Spleen (tissue), 11 donors: Measurements from ENCODE around the gene CDIPT. TPM values are rescaled to one million over a fixed set of nuclear protein-coding genes. Genes with fewer than 3 reads are reported as not detected.

Experiments used
- DNase-seq: peaks from one replicate; pipeline ENCODE4 v3.0.0-alpha.2; 2020
- H3K27ac ChIP-seq, 8 donors: fragments of 200-600 bp; sonication (generic) in 7 of 8; 1 replicate in 4 of 8; 2 replicates in 4 of 8; pipeline versions ENCODE4 v1.5.0 to v1.8.0; 2016 to 2021; ENCODE audit warnings: inconsistent platforms in 4 of 8, mild to moderate bottlenecking in 4 of 8, moderate library complexity in 1 of 8
- H3K27me3 ChIP-seq, 7 donors: fragments of 200-600 bp; sonication (generic) in 6 of 7; replicated peaks in 1 of 7; 1 replicate in 4 of 7; 2 replicates in 3 of 7; pipeline versions ENCODE4 v1.5.0 to v1.8.0; 2016 to 2021; ENCODE audit warnings: inconsistent platforms in 3 of 7, mild to moderate bottlenecking in 1 of 7
- H3K36me3 ChIP-seq, 6 donors: fragments of 200-600 bp; sonication (generic) in 5 of 6; 1 replicate in 4 of 6; 2 replicates in 2 of 6; pipeline versions ENCODE4 v1.5.0 to v1.8.0; 2016 to 2021; ENCODE audit warnings: inconsistent platforms in 2 of 6
- H3K4me1 ChIP-seq, 6 donors: fragments of 200-600 bp; sonication (generic) in 5 of 6; 1 replicate in 3 of 6; 2 replicates in 3 of 6; pipeline versions ENCODE4 v1.5.0 to v1.8.0; 2016 to 2021; ENCODE audit warnings: inconsistent platforms in 3 of 6
- H3K4me3 ChIP-seq, 8 donors: fragments of 200-600 bp; sonication (generic) in 7 of 8; 1 replicate in 4 of 8; 2 replicates in 4 of 8; pipeline versions ENCODE4 v1.5.0 to v1.8.0; 2016 to 2021; ENCODE audit warnings: inconsistent platforms in 4 of 8, mild to moderate bottlenecking in 4 of 8, moderate library complexity in 2 of 8
- H3K9me3 ChIP-seq, 8 donors: fragments of 200-600 bp; sonication (generic) in 7 of 8; 1 replicate in 4 of 8; 2 replicates in 4 of 8; pipeline versions ENCODE4 v1.5.0 to v1.8.0; 2016 to 2021; ENCODE audit warnings: inconsistent platforms in 4 of 8
- CTCF ChIP-seq, 11 experiments: fragments of 200-600 bp in 7 of 11; fragments of 450-650 bp in 4 of 11; sonication (generic) in 4 of 11; IDR thresholded peaks in 8 of 11; conservative IDR thresholded peaks in 3 of 11; 1 replicate in 7 of 11; 2 replicates in 4 of 11; pipeline versions ENCODE4 v1.4.0 to v1.8.0; 2016 to 2021; ENCODE audit warnings: antibody characterized with exemption in 11 of 11, inconsistent platforms in 4 of 11, mild to moderate bottlenecking in 1 of 11
- POLR2A ChIP-seq, 3 donors: fragments of 450-650 bp; IDR thresholded peaks; one replicate each; pipeline ENCODE4 v1.5.1; 2017; ENCODE audit warnings: antibody characterized with exemption in 3 of 3, mild to moderate bottlenecking in 1 of 3
- POLR2AphosphoS5 ChIP-seq, 3 donors: sonication (generic); formaldehyde crosslinking; IDR thresholded peaks; one replicate each; pipeline ENCODE4 v1.5.1; 2017; ENCODE audit warnings: antibody characterized with exemption in 3 of 3
- whole genome bisulfite sequencing, 5 donors: extraction: QIAGEN DNeasy Blood & Tissue Kit in 3 of 5; methylation state at CpG; one replicate each; pipeline versions ENCODE4 v1.1.5 to v1.1.7; 2013 to 2018; 5-methylcytosine and 5-hydroxymethylcytosine counted together
- intact Hi-C: fragments of 100-400 bp; cut with DNase I; formaldehyde crosslinking; loops from one replicate; pipeline ENCODE4 v1.15.0; 2023; ENCODE audit warnings: low total_unique reads
- polyA plus RNA-seq, 3 donors: library from polyadenylated mRNA; stranded (reverse); fragments of 200-250 nt; gene quantifications; one replicate each; pipeline ENCODE4 v1.2.1, GENCODE V29; 2013
- total RNA-seq, 7 donors: library from RNA; depleted of rRNA in 3 of 7; stranded (reverse); fragments of >200 nt in 3 of 7; fragmentation: NEBNext Ultra II Directional in 4 of 7; extraction: Animal tissue kit (Norgen Biotek cat#: 25700) in 4 of 7; gene quantifications; one replicate each; pipeline versions ENCODE4 v1.1.0 to v1.2.1, GENCODE V29; 2016 to 2021
- donor health status: healthy with polysubstance abuse.
- donor health status: DM: no; HTN: no; CAD: no; lungs with moderate emphysema.
- donor health status: DM: no; HTN: no; CAD: no.
- donor health status: Bipolar disorder and iron deficiency.
- donor health status: healthy.
- donor health status: DM: no; HTN: no; CAD: no.
- donor health status: DM: yes; HTN: yes; CAD: no.

Gene CDIPT
- total and polyA plus RNA-seq, 10 donors, result 43.7 to 81.2 (median 65.5) TPM

GRCh38 chr16:29898135-29898803, 35.2 kb upstream of the CDIPT start:
- intact Hi-C loops, result loop anchor here (10.0 kb wide), 1 partner anchor 57 kb away; no protein-coding TSS in a partner anchor
- DNase-seq, result no peak
- no peaks in the 10 kb centered on the region for H3K9me3 ChIP-seq
- H3K4me3 ChIP-seq, result no peak overlapping the region
- peaks cover 0 to 27% (median 18%) of the 10 kb centered on the region in 6 donors for H3K4me1 ChIP-seq
- no peak overlapping the region for H3K27ac ChIP-seq
- peaks cover 0 to 66% (median 27%) of the 10 kb centered on the region in 7 donors for H3K27me3 ChIP-seq
- TF ChIP-seq POLR2AphosphoS5 (IDR thresholded peaks at IDR 0.05), result no peak
- TF ChIP-seq CTCF (IDR thresholded peaks at IDR 0.05 in 8 of 11, conservative IDR thresholded peaks at IDR 0.05 in 3 of 11), result no peak
- no peak for TF ChIP-seq POLR2A (IDR thresholded peaks at IDR 0.05)
- WGBS, 5 donors, result 11 to 15% (median 13%) methylated on average over 9 of the region's 9 CpGs
- H3K36me3 ChIP-seq, result no peaks in the 10 kb centered on the region

- DNase-seq, result no peak
- H3K27ac ChIP-seq, result no peak overlapping the region
- intact Hi-C loops, result loop anchor here (10.0 kb wide), 1 partner anchor 57 kb away; no protein-coding TSS in a partner anchor
- H3K4me3 ChIP-seq, result no peak overlapping the region
- 46 to 68% (median 59%) methylated on average over 4 of the region's 4 CpGs for WGBS, 5 donors
- H3K27me3 ChIP-seq, result peaks cover 0 to 66% (median 27%) of the 10 kb centered on the region in 7 donors
- peaks cover 0 to 27% (median 18%) of the 10 kb centered on the region in 6 donors for H3K4me1 ChIP-seq
- no peaks in the 10 kb centered on the region for H3K9me3 ChIP-seq
- no peak for TF ChIP-seq CTCF (IDR thresholded peaks at IDR 0.05 in 8 of 11, conservative IDR thresholded peaks at IDR 0.05 in 3 of 11)
- no peak for TF ChIP-seq POLR2AphosphoS5 (IDR thresholded peaks at IDR 0.05)
- TF ChIP-seq POLR2A (IDR thresholded peaks at IDR 0.05), result no peak
- H3K36me3 ChIP-seq, result no peaks in the 10 kb centered on the region
Observed at GRCh38 chr16:29897333-29897732, 34.3 kb upstream of the CDIPT start.

- Histone ChIP-seq H3K36me3 (no peaks in the 10 kb centered on the region), H3K9me3 (no peaks in the 10 kb centered on the region), H3K4me3 (no peak overlapping the region), H3K27ac (no peak overlapping the region), H3K4me1 (peaks cover 0 to 27% (median 18%) of the 10 kb centered on the region in 6 donors), H3K27me3 (peaks cover 0 to 66% (median 27%) of the 10 kb centered on the region in 7 donors)
- TF ChIP-seq CTCF (IDR thresholded peaks at IDR 0.05 in 8 of 11, conservative IDR thresholded peaks at IDR 0.05 in 3 of 11) (no peak), POLR2AphosphoS5 (IDR thresholded peaks at IDR 0.05) (no peak), POLR2A (IDR thresholded peaks at IDR 0.05) (no peak)
- DNase-seq, result no peak
- WGBS, 5 donors, result 46 to 56% (median 49%) methylated on average over 6 to 15 of the region's 15 CpGs
- intact Hi-C loops, result loop anchor here (10.0 kb wide), 1 partner anchor 58 kb away; no protein-coding TSS in a partner anchor
Observed at GRCh38 chr16:29896841-29897240, 33.8 kb upstream of the CDIPT start.

GRCh38 chr16:29894352-29894751, 31.3 kb upstream of the CDIPT start:
- intact Hi-C loops, result loop anchor here (10.0 kb wide), 1 partner anchor 60 kb away; no protein-coding TSS in a partner anchor

More at GRCh38 chr16:29894352-29894751, 31.3 kb upstream of the CDIPT start:
- no peak for TF ChIP-seq CTCF (IDR thresholded peaks at IDR 0.05 in 8 of 11, conservative IDR thresholded peaks at IDR 0.05 in 3 of 11)
- no peak for DNase-seq
- H3K9me3 ChIP-seq, result no peaks in the 10 kb centered on the region
- H3K4me3 ChIP-seq, result no peak overlapping the region
- no peaks in the 10 kb centered on the region for H3K36me3 ChIP-seq
- H3K27ac ChIP-seq, result no peak overlapping the region
- H3K4me1 ChIP-seq, result peaks cover 0 to 9% (median 5%) of the 10 kb centered on the region in 6 donors
- peaks cover 0 to 41% (median 25%) of the 10 kb centered on the region in 7 donors for H3K27me3 ChIP-seq
- WGBS, 5 donors, result 63 to 87% (median 74%) methylated on average over 4 of the region's 4 CpGs
